ENCODE measurements around the gene CYP1B1. TPM values are rescaled to one million over a fixed set of nuclear protein-coding genes. Genes with fewer than 3 reads are reported as not detected.

CYP1B1 gene
- total RNA-seq, 2 donors from 2014 or later = 4.8 to 6.3 TPM

DNA sequence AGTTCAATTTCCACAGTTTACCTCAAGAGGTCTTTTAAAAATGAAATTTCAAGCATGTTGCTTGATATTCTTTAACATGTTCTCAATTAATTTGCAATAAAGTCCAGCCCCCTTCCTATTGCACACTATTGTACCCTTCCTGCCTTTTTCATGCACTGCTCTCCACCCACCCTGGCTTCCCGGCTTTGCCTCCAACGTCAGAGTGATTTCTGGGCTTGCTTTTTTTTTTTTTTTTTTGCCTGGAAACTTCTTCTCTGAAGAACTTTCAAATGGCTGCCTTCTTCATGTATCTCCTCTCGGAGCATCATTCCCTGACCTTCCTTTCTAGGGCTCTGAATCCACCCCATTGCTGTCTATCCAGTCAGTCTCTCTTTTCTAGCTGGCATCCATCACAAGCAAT, 24.4 kb upstream of the CYP1B1 start:
- H3K9ac ChIP-seq (ENCODE audit: extremely low read depth, low read length, poor library complexity, severe bottlenecking) = no peak overlapping the region
- no peaks in the 10 kb centered on the region for H3K36me3 ChIP-seq (ENCODE audit: control insufficient read depth, insufficient read depth, low read length)
- TF ChIP-seq CTCF (conservative IDR thresholded peaks at IDR 0.05) = no peak
- H3K27ac ChIP-seq (ENCODE audit: low read depth, low read length) = no peak overlapping the region
- peaks cover 26% of the 10 kb centered on the region for H3K9me3 Mint-ChIP-seq
- no peaks in the 10 kb centered on the region for H3K27me3 ChIP-seq (ENCODE audit: control insufficient read depth, insufficient read depth, low read length, poor library complexity, severe bottlenecking)
- peaks cover 24% of the 10 kb centered on the region for H3K4me1 ChIP-seq (ENCODE audit: control insufficient read depth, insufficient read depth, low read length)
- DNase-seq = no peak
- no peak overlapping the region for H3K4me3 ChIP-seq (ENCODE audit: low read length)
- WGBS, 2 experiments (ENCODE audit: insufficient coverage in 1 of 2, insufficient read length in 1 of 2) = 46 to 78% methylated on average over 2 to 3 of the region's 3 CpGs
- peaks cover 27% of the 10 kb centered on the region for H3K9me3 ChIP-seq (ENCODE audit: control insufficient read depth, low read length)
- peaks cover 43% of the 10 kb centered on the region for H3K27me3 Mint-ChIP-seq (ENCODE audit: insufficient read depth)
- no peak overlapping the region for H3K27ac Mint-ChIP-seq
- no peak overlapping the region for H3K4me3 Mint-ChIP-seq
- peaks cover 2% of the 10 kb centered on the region for H3K36me3 Mint-ChIP-seq (ENCODE audit: low read depth)
- H3K4me1 Mint-ChIP-seq = peaks cover 48% of the 10 kb centered on the region

- TF ChIP-seq CTCF (conservative IDR thresholded peaks at IDR 0.05) = no peak
- Histone ChIP-seq H3K4me1 (ENCODE audit: control insufficient read depth, insufficient read depth, low read length) (peaks cover 24% of the 10 kb centered on the region), H3K4me3 (ENCODE audit: low read length) (peak overlapping the region; percentile 6), H3K27ac (ENCODE audit: low read depth, low read length) (no peak overlapping the region), H3K36me3 (ENCODE audit: control insufficient read depth, insufficient read depth, low read length) (no peaks in the 10 kb centered on the region), H3K9ac (ENCODE audit: extremely low read depth, low read length, poor library complexity, severe bottlenecking) (no peak overlapping the region), H3K9me3 (ENCODE audit: control insufficient read depth, low read length) (peaks cover 17% of the 10 kb centered on the region), H3K27me3 (ENCODE audit: control insufficient read depth, insufficient read depth, low read length, poor library complexity, severe bottlenecking) (no peaks in the 10 kb centered on the region)
- WGBS, 2 experiments (ENCODE audit: insufficient coverage in 1 of 2, insufficient read length in 1 of 2) = 13 to 38% methylated on average over 4 to 10 of the region's 10 CpGs
- DNase-seq = peak; percentile 70
- Mint-ChIP-seq H3K27ac (peak overlapping the region; percentile 65), H3K36me3 (ENCODE audit: low read depth) (peaks cover 2% of the 10 kb centered on the region), H3K9me3 (peaks cover 19% of the 10 kb centered on the region), H3K4me3 (peak overlapping the region; percentile 23), H3K4me1 (peaks cover 49% of the 10 kb centered on the region), H3K27me3 (ENCODE audit: insufficient read depth) (peaks cover 43% of the 10 kb centered on the region)
These were observed 23.4 kb upstream of the CYP1B1 start for GRCh38 chr2:38099099-38100028.

DNA sequence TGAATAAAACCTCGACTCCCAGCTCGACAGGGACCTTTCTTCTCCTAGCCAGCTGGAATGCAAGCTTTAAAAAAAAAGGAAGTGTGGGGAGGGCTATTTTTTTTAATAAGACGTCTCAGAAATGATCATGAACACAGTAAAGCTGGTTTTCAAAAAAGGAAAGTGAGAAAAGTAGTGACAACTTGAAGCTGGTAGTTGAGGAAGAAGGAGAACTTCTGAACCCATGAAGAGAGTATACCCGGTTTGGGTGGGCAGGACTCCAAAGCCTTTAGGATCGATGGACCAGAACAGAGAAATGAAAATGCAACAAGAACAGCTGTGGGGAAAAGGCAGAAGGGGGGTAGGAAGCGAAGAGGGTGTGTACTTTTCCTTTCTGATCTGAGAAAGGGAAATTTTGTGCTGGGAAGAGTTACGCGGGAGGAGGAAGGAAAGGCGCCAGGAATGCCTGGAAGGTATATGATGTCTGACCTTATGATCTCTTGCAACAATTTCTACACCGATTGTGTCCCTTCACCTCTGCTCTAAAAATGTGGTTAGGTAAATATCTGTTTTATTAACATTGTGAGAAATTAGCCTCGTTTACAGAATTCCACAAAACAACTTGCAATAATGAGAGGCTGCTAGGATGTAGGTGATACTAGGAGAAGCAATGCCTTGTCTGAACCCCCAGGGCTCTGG, 22.6 kb upstream of the CYP1B1 start:
- peak overlapping the region; percentile 6 for H3K4me3 ChIP-seq (ENCODE audit: low read length)
- H3K27ac Mint-ChIP-seq = peak overlapping the region; percentile 69
- DNase-seq = no peak

More for the DNA sequence above, 22.6 kb upstream of the CYP1B1 start:
- WGBS, 2 experiments (ENCODE audit: insufficient coverage in 1 of 2, insufficient read length in 1 of 2) = 23 to 28% methylated on average over 6 to 11 of the region's 11 CpGs
- Mint-ChIP-seq H3K9me3 (peaks cover 13% of the 10 kb centered on the region), H3K4me1 (peaks cover 51% of the 10 kb centered on the region), H3K27me3 (ENCODE audit: insufficient read depth) (peaks cover 39% of the 10 kb centered on the region), H3K4me3 (peak overlapping the region; percentile 23), H3K36me3 (ENCODE audit: low read depth) (peaks cover 2% of the 10 kb centered on the region)
- Histone ChIP-seq H3K36me3 (ENCODE audit: control insufficient read depth, insufficient read depth, low read length) (no peaks in the 10 kb centered on the region), H3K27me3 (ENCODE audit: control insufficient read depth, insufficient read depth, low read length, poor library complexity, severe bottlenecking) (no peaks in the 10 kb centered on the region), H3K9ac (ENCODE audit: extremely low read depth, low read length, poor library complexity, severe bottlenecking) (no peak overlapping the region), H3K27ac (ENCODE audit: low read depth, low read length) (no peak overlapping the region), H3K4me1 (ENCODE audit: control insufficient read depth, insufficient read depth, low read length) (peaks cover 27% of the 10 kb centered on the region), H3K9me3 (ENCODE audit: control insufficient read depth, low read length) (peaks cover 12% of the 10 kb centered on the region)
- TF ChIP-seq CTCF (conservative IDR thresholded peaks at IDR 0.05) = no peak

Data from endodermal cell (in vitro differentiated cells).